Hematopoietic multipotent progenitor cell (in vitro differentiated cells): ENCODE data around the gene TUBB2B. TPM values are rescaled to one million over a fixed set of nuclear protein-coding genes. Genes with fewer than 3 reads are reported as not detected.

ENCODE experiments used
- DNase-seq, 3 donors: peaks; one replicate each; pipeline ENCODE4 v3.0.0-alpha.2; 2011 to 2015; ENCODE audit warnings: low read depth in 2 of 3, low spot score in 2 of 3
- total RNA-seq: library from RNA; depleted of rRNA; stranded (reverse); fragments of >200 nt; gene quantifications from one replicate; pipeline ENCODE4 v1.2.3, GENCODE V29; 2012

The TUBB2B gene
- total RNA-seq, 1 donor = 0.54 TPM

DNA sequence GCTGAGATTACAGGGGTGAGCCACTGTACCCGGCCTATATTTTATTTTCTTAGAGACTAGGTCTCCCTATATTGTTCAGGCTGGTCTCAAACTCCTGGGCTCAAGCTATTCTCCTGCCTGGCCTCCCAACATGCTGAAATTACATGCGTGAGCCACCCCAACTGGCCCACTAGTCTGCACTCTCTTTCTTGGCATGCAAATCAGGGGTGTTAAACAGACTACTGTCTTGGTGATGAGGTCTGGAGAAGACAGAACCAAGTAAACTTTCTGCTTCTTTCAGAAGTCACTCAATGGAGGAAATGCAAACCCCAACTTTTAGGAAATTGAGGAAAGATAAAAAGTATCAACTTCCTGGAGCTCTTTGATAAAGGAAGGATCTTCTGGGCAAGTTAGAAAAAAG lies 8.0 kb upstream of the TUBB2B start:
- DNase-seq = no peak

DNA sequence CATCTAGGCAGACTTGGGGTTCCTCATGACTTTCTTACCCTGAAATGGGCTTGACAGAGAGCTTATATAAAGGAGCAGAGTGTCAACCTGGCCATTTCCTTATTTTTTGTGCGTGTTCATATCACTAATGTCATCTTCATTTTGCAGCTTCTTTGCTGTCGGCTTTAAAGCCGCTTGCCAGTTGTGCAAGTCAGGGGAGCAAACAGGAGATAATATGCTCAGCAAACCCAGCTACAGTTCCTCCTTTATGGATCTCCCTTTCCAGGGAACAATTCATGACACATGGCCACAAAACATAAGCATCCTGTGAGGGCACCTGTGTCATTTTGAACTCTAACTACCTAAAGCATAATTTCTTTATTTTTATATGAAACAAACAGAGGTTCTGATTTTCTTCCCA lies 6.5 kb upstream of the TUBB2B start:
- no peak for DNase-seq

DNA sequence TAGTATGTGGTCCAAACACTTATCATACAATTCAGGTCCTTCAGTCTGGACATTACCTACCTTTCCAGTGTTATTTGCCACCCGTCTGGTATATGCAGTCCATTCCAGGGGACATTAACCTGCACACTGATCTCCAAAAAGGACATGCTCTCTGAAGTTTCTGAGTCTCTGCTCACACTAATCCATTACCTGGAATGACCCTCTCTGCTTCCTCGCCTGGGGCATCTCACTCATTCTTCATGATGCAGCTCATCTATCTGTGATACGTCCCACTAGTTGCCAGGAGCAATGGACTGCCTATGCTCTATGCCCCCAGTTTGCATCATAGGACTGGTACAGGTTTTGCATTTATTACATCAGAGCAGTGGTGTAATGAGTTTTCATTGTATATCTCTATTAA lies 5.9 kb upstream of the TUBB2B start:
- no peak for DNase-seq

DNA sequence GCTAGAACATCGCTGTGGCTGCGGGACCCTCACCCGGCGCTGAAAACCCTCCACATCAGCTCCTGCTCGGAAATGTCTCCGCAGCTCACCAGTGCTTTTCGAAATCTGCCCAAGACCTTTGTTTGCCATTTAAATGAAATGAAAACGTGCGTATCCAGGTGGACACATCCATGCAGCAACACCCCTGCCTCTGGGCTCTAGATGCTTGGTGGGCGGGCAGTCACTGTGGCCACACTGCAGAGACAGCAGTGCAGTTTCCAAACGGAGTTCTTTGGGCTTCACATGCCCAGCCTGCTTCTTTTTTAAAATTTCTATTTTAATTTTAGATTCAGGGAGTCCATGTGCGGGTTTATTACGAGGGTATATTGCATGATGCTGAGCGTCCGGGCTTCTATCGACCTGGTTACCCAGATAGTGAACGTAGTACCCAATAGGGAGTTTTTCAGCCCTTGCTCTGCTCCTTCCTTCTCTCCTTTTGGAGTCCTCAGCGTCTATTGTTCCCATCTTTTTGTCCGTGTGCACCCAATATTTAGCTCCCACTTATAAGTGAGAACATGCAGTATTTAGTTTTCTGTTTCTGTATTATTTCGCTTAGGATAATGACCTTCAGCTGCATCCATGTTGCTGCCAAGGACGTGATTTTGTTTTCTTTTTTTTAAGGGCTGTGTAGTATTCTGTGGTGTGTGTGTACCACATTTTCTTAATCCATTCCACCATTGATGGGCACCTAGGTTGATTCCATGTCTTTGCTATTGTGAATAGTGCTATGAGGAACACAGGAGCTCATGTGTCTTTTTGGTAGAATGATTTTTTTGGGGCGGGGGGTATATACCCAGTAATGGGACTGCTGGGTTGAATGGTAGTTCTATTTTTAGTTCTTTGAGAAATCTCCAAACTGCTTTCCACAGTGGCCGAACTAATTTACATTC lies 4.8 kb upstream of the TUBB2B start:
- DNase-seq = no peak

DNA sequence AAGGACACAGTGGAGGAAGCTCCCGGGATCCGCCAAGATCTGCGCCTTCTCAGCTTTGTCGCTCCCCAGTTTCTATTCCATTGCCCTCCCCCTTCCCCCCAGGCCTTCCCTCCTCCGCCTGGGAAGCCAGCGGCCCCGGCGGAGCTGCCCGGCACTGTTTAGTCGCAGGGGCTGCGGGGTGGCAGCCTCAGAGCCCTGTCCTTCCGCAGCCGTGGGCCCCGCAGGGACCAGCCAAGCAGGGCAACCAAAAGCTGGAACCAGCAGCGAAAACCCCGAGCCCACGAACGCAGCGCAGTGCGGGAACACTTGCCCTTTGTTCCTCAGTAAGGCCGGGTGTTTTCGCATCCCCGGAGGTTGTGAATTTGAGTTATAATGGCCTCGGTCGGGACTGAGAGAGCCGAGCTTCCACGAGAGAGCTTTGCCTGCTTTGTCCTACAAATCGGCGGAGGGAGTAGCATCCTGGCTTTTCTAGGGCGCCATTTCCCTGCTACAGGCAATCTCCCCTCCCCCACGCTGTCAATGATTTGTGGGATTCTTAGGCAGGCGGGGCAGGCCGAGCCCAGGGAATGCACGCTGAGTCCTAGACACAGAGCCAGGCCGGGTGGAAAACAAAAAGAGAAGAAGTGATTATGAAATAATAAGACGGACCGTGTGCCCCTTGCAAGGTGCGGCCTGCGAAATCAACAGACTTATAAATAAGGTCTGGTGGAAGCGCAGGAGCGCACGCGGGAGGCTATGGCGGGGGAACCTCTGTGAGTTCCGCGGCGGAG lies 4.0 kb upstream of the TUBB2B start:
- peak in 1 of 3 donors; percentile 24 for DNase-seq

DNA sequence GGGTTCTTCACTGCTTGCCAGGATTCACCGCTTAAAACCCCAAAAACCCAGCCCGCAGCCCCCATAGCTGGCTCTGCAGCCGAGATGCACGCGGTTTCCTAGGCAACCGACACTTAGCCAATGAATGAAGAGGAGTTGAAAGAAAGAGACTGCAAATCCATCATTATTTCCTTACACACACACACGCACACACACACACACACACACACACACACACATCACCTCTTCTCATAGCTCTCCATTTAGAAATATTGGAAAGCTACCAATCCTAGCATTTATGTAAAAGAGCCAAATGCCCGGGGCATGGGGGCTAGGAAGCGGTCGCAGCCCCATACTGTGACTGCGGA lies 3.4 kb upstream of the TUBB2B start:
- DNase-seq = no peak

DNA sequence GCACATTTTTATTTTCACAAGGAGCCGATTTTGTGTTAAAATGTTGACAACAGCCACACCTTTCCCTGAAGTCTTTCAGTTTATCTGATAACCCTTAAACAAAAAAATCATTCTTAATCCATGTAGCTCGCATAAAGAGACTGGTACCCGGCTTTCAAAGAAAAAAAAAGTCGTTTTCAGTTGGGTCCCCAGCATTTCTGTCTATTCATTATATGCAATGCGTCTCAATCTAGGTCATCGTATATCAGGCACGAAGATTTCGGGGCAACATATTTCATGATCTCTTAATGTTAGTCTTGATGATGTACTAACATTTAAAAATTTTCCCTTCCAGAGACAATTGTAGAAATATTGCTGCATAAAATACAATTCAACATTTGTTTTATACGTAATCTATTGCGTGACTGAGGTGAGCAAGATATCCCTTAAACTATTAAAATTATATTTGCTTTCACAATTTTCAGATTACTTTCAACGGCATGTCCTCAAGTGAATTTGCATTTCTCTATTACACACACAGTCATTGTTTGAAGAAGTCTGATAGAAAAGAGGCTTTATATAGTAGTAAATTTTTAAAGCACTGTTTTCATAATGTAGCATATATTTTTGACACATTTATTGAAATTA lies 2.9 kb upstream of the TUBB2B start:
- DNase-seq = no peak

DNA sequence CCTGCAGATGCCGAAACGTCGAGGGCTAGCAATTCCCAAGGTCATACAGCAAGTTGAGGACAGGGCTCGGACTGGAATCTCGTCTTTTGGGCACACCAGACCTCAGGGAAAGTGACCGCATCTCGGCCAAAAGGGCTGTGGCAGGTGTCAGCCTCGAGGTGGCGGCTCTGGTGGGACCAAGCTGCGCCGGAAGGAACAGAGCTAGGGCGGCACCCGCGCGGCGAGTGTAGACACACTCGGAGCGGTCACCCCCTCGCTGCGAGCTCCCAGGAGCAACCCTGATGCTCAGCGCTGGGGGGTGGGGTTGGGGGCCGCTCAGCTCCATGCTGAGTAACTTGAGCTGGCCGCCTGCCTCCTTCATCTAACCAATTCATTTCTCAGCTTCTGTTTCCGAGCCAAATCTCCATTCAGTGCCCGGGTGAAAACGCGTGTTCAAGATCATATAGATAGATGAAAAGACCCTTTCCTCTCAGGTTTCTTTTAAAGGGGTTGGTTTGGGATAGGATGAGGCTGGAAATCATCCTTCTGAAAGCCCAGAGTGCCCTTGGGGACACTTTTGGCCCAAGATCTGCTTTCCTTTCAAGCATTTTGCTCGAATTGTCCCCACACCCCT lies 2.2 kb upstream of the TUBB2B start:
- no peak for DNase-seq

DNA sequence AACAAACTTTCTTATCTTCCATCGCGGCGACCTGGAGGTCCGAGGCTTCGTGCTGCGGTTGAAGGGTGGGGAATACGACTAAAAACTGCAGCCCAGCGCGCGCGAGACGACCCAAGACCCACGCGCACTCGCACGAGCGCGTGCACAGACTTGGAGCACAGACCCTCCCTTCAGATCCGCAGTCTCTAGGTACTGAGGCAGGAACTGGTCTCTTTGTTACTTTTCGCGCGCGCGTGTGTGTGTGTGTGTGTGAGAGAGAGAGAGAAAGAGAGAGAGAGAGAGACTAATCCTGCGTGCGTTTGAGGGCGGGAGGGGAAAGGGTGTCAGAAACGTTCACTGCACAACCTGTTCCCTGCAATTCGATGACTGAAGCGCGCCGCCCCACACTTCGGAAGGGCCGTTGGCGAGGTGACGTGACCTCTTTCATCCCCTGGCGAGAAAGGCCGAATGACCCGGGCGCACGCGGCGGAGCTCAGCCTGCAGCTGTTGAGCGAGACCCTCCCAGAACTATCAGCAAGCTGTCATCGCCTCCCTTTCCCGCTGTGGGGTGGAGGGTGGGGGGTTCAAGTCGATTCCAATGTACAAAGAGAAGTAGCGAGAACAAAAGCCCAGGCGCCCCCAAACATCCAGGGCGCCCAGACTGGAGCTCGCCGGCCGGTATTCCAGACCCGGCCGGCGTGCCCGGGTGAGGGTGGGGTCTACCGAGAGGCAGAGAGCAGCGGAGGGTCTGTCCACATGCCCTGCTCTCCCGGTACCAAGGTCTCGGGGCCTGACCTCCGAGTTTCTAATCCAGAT lies 1.5 kb upstream of the TUBB2B start:
- DNase-seq = peak in 1 of 3 donors; percentile 52

DNA sequence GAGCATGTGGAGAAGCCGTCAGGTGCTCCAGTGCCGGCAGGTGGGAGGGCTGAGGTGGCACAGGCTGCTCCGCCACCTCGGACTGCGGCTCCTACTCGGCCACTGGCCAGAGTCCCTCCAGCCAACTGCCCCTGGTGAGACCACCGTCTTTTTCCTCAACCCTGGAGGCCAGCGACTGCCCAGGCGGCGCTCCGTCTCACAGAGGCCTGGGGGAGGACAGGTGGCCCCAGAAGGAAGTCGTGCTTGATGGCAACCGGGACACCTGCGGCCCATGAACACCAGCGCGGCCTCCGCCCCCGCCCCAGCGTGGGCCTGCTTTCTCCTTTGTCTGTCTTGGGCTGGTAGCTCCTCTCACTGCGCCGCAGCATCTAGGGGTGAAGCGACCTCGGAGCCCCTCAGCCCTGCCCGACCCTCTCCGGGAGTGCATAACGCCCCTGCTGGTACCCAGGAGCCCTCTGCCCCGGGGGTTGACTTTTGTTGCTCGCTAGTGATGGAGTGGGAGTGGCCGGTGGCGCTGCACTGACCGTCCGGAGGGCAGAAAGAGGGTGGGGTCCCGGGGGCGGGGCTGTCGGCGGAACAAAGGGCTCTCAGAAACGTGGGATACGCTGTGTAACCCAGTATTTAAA lies 706 bp upstream of the TUBB2B start:
- DNase-seq = peak in 1 of 3 donors; percentile 32

DNA sequence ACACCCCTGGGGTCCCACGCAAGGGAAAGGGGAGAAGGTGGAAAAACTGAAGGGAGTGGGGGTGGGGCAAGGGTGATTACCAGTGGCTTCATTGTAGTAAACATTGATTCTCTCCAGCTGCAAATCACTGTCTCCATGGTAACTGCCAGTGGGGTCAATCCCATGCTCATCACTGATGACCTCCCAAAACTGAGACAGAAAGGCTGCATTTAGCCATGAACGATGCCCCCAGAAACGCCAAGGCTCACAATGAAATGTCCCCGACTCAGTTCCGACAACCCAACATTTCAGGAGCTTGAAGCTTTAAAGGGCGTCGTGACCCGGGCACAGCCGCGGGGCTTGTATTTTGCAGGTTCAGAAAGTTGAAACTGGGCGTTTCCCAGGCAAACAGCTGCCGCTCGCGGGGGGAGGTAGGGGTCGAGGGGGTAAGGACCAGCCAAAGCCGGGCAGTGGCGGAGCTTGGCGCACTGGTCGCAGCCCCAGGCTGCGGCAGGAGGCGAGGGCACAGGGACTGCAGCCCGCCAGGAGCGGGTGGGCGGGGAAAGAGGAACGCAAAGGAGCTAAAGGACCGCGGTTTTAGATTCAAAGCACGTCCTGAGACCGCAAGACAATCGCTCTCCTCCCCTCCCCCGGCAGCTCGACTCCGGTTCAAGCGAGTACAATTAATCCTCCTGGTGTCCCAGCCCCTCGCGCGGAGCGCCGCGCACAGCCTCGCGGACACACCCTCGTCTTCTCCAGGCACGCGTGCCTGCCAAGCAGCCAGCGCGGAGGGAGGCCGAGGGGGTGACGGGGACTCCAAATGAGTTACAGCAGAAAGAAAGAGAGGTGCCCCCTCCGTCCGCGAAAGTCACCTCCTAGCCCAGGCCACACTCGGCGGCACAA lies 731 bp downstream of the TUBB2B start:
- DNase-seq = peak in 1 of 3 donors; percentile 52

DNA sequence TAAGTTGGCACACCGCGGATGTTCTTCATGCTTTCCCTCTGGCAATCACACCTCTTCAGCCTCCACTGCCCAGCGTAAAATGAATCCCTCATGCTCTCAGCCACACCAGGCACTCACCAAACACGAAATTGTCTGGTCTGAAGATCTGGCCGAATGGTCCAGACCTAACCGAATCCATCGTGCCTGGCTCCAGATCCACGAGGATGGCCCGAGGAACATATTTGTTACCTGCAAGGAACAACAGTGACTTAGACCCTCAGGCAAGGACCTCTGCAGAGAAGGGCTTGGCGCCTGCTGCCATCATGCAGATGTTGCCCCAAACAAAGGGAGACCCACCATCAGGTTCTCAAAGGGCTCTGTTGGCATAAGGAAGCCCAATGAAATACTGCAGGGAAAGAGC lies 1.4 kb downstream of the TUBB2B start:
- no peak for DNase-seq

DNA sequence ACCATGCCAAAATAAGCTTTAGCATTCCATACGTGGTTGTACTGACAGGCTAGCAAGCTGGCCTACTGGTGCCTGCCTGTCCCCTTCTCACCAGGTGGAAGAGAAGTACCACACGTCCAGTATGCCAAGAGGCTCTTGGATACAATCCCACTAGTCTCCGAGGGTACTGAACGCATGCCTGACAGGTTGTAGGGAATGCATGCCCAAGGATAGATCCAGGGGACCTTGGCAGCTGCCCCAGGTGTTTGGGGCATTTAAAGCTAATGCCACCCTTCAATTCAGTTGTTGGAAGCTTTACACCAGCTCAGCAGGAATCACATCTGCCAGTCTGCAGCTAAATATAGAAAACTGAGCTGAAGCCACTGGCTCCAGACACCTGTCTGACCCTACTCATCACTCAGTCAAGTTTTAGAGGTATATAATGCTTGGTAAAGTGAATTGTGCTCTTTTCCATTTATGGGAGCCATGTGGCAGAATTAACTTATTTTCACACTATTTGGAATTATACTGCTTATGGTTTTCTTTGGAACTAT lies 4.9 kb downstream of the TUBB2B start:
- DNase-seq = no peak

DNA sequence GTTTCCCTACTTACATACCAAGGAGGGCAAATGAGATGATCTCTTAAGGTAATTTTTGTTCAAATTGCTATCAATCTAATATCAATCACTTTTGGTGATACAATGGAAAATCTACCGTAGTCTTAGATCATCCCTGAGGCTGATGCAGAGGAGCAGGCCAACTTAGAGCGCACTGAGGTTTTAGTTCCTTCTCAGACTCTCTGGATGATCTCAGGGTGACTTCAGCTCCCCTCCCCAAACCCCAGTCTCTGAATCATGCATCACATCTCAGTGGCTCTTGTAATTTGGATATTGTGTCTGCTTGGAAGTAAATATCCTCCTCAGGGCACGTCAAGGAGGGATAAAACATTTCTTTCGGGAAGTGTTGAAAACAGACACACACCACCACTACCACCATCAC lies 5.9 kb downstream of the TUBB2B start:
- no peak for DNase-seq

DNA sequence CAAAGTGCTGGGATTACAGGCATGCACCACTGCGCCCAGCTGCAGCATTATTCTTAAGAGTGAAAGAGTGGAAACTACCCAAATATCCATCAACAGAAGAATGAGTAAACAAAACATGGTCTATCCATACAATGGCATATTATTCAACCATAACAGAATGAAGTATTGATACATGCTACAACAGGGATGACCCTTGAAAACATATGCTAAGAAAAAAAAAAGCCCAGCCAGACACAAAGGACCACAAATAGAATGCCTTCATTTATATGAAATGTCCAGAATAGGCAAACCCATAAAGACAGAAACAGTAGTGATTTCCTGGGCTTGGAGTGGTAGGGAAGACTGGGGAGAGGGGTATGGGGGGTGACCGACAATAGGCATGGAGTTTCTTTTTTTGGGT lies 7.1 kb downstream of the TUBB2B start:
- no peak for DNase-seq

DNA sequence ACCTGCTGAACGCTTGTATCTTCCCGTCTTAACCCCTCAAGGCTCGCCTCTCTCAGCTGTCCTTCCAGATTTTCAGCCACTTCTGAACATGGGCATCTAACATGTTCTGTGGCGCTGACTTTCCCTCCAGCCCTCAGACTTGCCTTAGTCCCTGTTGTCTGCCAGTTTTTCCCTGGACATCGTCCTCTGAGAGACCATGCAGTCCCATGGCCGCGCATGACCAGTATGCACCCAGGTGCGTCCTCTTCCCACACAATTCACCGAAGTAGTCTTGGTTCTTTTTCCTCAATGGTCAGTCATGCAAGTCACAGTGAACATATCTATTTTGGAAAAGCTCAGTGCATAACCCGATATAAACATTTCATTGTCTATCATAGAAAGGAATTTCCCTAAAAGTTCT lies 9.2 kb downstream of the TUBB2B start:
- DNase-seq = no peak

DNA sequence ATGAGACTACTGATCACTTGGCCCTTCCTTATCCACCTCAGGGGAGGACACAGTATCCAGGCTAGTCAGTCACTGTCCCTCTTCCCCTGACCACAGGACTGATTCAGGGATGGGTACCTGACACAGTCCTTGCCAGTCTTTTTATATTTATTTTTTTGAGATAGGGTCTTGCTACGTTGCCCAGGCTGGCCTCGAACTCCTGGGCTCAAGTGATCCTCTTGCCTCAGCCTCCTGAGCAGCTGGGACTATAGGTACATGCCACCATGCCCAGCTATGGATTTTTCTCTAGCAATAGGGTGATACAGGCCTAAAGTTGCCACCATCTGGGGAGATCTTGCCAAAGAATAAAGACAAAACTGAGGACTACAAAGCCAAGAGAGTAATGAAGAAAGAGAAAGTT lies 10.2 kb downstream of the TUBB2B start:
- no peak for DNase-seq

DNA sequence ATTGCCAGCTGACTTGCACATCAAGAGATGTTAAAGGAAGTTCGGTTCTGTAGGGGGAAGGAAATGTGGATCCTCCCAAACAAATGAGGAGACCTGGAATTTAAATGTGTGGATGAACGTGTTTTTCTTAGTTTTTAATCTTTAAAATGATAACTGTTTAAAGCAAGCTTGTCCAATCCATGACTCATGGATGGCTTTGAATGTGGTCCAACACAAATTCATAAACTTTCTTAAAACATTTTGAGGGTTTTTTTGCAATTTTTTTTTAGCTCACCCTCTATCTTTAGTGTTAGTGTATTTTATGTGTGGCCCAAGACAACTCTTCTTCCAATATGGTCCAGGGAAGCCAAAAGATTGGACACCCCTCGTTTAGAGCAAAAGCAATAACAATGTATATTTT lies 12.6 kb downstream of the TUBB2B start:
- no peak for DNase-seq

DNA sequence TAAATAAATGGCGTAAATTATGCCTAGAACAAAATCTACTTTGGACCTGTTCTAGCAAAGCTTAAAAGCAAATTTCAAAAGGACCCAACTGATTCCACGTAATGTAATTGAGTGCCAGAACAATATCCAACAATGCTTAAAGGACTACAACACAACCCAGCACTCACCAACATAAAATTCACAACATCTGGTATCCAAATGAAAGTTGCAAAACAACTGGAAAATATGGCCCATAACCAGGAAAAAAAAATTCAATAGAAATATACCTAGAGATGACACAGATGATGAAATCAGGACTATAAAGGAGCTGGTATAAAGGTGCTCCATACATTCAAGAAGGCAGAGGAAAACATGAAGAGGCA lies 14.1 kb downstream of the TUBB2B start:
- no peak for DNase-seq
